Activated CD8-positive, alpha-beta memory T cell treated with anti-CD3 and anti-CD28 coated beads for 24 hours (primary cell): ENCODE results near the gene NUP210.
A peak's percentile ranks its signal among the peaks of the same experiment; 100 is the strongest.

Experiments used
- DNase-seq: peaks from one replicate; pipeline ENCODE4 v3.0.0-alpha.2; 2020

The NUP210 gene

GRCh38 chr3:13346481-13347389 lies 73.4 kb downstream of the NUP210 start:
- DNase-seq, result peak; percentile 88

- no peak for DNase-seq
Observed at GRCh38 chr3:13345772-13346171, 74.3 kb downstream of the NUP210 start.

GRCh38 chr3:13345284-13345683 lies 74.8 kb downstream of the NUP210 start:
- no peak for DNase-seq

- no peak for DNase-seq
Observed at GRCh38 chr3:13344663-13345062, 75.5 kb downstream of the NUP210 start.

GRCh38 chr3:13343601-13344000 lies 76.5 kb downstream of the NUP210 start:
- DNase-seq, result no peak

- DNase-seq, result no peak
Observed at GRCh38 chr3:13341229-13341905, 78.8 kb downstream of the NUP210 start.

- no peak for DNase-seq
Observed at GRCh38 chr3:13339833-13340232, 80.3 kb downstream of the NUP210 start.

GRCh38 chr3:13338996-13339395 lies 81.1 kb downstream of the NUP210 start:
- DNase-seq, result no peak

GRCh38 chr3:13338231-13338630 lies 81.9 kb downstream of the NUP210 start:
- no peak for DNase-seq

GRCh38 chr3:13336592-13336991 lies 83.5 kb downstream of the NUP210 start:
- DNase-seq, result no peak

- no peak for DNase-seq
Observed at GRCh38 chr3:13335503-13335902, 84.6 kb downstream of the NUP210 start.

GRCh38 chr3:13335059-13335458 lies 85.1 kb downstream of the NUP210 start:
- no peak for DNase-seq

GRCh38 chr3:13333236-13333897 lies 86.8 kb downstream of the NUP210 start:
- no peak for DNase-seq

- no peak for DNase-seq
Observed at GRCh38 chr3:13332740-13333139, 87.4 kb downstream of the NUP210 start.

GRCh38 chr3:13332158-13332557 lies 88.0 kb downstream of the NUP210 start:
- no peak for DNase-seq

GRCh38 chr3:13329746-13330145 lies 90.4 kb downstream of the NUP210 start:
- no peak for DNase-seq

- DNase-seq, result no peak
Observed at GRCh38 chr3:13325892-13326443, 94.2 kb downstream of the NUP210 start.

- DNase-seq, result no peak
Observed at GRCh38 chr3:13324835-13325501, 95.2 kb downstream of the NUP210 start.

GRCh38 chr3:13323822-13324221 lies 96.3 kb downstream of the NUP210 start:
- no peak for DNase-seq

- DNase-seq, result no peak
Observed at GRCh38 chr3:13322324-13322723, 97.8 kb downstream of the NUP210 start.

GRCh38 chr3:13319564-13320220 lies 100.4 kb downstream of the NUP210 start:
- DNase-seq, result no peak
